Lower leg skin (tissue), 4 donors: ENCODE data around the gene NR1H4. TPM values are rescaled to one million over a fixed set of nuclear protein-coding genes. Genes with fewer than 3 reads are reported as not detected.

ENCODE experiments used
- DNase-seq, 2 donors: peaks; one replicate each; pipeline ENCODE4 v3.0.0-alpha.2; 2019; ENCODE audit warnings: low spot score in 2 of 2
- H3K4me3 ChIP-seq: fragments of 200-600 bp; sonication (generic); 2 replicates; pipeline ENCODE4 v1.5.1; 2017; ENCODE audit warnings: mild to moderate bottlenecking, low read depth; ENCODE audit not compliant: poor library complexity, severe bottlenecking
- POLR2A ChIP-seq, 2 donors: fragments of 450-650 bp; IDR thresholded peaks; one replicate each; pipeline ENCODE4 v1.6.1; 2016 to 2017; ENCODE audit warnings: antibody characterized with exemption in 2 of 2, mild to moderate bottlenecking in 1 of 2, moderate library complexity in 1 of 2
- WGBS, 2 donors: methylation state at CpG; one replicate each; pipeline ENCODE4 v1.1.5; 2018; 5-methylcytosine and 5-hydroxymethylcytosine counted together
- intact Hi-C: fragments of 100-400 bp; cut with DNase I; formaldehyde crosslinking; loops from one replicate; pipeline ENCODE4 v1.15.0; 2023; ENCODE audit warnings: low total_unique reads
- total RNA-seq, 4 donors: library from RNA; depleted of rRNA; stranded (reverse); fragments of >200 nt; gene quantifications; one replicate each; pipeline ENCODE4 v1.1.0, GENCODE V29; 2016
- TF ChIP-seq, protein P1 (sequence below), 3 donors: fragments of 450-650 bp; IDR thresholded peaks; one replicate each; pipeline ENCODE4 v1.5.1; 2016; ENCODE audit warnings: antibody characterized with exemption in 3 of 3, mild to moderate bottlenecking in 3 of 3, moderate library complexity in 2 of 3

NR1H4 gene
- total RNA-seq, 4 donors from 2014 or later, result not detected

DNA sequence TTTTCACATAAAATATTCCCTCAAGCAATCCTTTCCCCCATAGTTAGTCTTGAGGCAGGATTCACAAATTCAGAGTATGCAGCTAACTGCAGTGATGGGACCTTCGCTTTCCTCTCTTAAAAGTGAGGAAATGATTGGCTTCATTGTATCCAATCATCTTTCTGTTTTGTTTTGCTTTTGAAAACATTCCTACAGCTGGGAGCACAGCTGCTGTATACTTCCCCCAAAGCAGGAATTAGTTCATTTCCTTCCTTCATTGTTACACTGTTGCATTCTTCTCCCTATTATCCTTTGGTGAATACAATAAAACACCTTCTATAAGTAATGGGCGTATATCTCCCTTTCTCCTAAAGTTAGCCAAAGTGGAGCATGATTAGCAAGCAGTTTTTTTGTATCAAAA lies 90.4 kb downstream of the NR1H4 start:
- 38 to 43% methylated on average over 2 of the region's 2 CpGs for WGBS, 2 donors
- intact Hi-C loops, result loop anchor here (5.0 to 10.0 kb wide), 2 partner anchors 218 to 429 kb away; no protein-coding TSS in a partner anchor
- H3K4me3 ChIP-seq, result no peak overlapping the region
- TF ChIP-seq, protein P1, sequence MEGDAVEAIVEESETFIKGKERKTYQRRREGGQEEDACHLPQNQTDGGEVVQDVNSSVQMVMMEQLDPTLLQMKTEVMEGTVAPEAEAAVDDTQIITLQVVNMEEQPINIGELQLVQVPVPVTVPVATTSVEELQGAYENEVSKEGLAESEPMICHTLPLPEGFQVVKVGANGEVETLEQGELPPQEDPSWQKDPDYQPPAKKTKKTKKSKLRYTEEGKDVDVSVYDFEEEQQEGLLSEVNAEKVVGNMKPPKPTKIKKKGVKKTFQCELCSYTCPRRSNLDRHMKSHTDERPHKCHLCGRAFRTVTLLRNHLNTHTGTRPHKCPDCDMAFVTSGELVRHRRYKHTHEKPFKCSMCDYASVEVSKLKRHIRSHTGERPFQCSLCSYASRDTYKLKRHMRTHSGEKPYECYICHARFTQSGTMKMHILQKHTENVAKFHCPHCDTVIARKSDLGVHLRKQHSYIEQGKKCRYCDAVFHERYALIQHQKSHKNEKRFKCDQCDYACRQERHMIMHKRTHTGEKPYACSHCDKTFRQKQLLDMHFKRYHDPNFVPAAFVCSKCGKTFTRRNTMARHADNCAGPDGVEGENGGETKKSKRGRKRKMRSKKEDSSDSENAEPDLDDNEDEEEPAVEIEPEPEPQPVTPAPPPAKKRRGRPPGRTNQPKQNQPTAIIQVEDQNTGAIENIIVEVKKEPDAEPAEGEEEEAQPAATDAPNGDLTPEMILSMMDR (IDR thresholded peaks at IDR 0.05), result no peak
- TF ChIP-seq POLR2A (IDR thresholded peaks at IDR 0.05), result no peak
- DNase-seq, result no peak

DNA sequence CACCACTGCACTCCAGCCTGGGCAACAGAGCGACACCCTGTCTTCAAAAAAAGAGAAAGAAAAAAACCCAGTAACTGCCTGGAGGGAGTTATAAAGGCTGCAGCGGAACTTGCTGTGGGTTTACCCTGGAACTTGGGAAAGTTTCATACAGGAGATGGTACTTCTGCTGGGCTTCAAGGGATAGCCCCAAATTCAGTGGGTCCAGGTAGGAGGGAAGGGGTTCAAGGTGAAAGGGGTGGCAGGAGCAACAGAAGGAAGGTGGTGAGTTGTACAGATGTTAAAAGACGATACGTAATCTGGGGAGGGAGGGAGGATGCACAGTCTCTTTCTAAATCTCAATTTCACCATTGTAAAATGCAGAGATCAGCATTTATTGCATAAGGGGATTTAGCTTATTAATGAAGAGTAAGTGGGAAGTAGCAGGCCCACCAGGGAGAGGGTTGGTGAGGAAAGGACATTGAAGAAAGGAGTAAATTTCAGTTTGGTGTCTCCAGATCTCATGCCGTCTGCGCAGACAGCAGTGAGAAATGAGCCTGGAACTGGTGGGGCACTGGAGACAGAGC lies 91.3 kb downstream of the NR1H4 start:
- no peak overlapping the region for H3K4me3 ChIP-seq
- 83 to 87% methylated on average over 6 of the region's 6 CpGs for WGBS, 2 donors
- no peak for DNase-seq
- intact Hi-C loops, result loop anchor here (5.0 to 10.0 kb wide), 2 partner anchors 217 to 430 kb away; no protein-coding TSS in a partner anchor
- TF ChIP-seq, protein P1 (IDR thresholded peaks at IDR 0.05), result no peak
- TF ChIP-seq POLR2A (IDR thresholded peaks at IDR 0.05), result no peak

DNA sequence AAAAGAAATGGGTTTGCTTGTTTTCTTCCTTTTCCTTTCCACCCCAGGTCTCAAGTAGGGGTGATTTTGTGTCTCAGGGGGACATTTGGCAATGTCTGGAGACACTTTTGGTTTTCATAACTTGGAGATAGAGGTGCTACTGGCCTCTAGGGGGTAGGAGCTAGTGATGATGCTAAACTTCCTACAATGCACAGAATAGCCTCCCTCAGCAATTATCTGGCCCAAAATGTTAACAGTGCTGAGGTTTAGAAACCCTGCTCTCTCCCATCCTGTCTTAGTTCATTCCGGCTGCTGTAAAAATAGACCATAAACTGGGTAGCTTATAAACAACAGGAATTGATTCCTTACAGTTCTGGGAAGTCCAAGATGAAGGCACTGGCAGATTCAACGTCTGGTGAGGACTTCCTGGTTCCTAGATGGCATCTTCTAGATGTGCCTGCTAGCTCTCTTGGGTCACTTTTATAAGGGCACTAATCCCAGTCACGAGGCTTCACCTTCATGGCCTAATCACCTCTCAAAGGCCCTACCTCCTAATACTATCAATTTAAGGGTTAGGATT lies 92.4 kb downstream of the NR1H4 start:
- WGBS, 2 donors, result 69 to 73% methylated on average over 3 of the region's 3 CpGs
- no peak for DNase-seq
- TF ChIP-seq POLR2A (IDR thresholded peaks at IDR 0.05), result no peak
- TF ChIP-seq, protein P1 (IDR thresholded peaks at IDR 0.05), result no peak

DNA sequence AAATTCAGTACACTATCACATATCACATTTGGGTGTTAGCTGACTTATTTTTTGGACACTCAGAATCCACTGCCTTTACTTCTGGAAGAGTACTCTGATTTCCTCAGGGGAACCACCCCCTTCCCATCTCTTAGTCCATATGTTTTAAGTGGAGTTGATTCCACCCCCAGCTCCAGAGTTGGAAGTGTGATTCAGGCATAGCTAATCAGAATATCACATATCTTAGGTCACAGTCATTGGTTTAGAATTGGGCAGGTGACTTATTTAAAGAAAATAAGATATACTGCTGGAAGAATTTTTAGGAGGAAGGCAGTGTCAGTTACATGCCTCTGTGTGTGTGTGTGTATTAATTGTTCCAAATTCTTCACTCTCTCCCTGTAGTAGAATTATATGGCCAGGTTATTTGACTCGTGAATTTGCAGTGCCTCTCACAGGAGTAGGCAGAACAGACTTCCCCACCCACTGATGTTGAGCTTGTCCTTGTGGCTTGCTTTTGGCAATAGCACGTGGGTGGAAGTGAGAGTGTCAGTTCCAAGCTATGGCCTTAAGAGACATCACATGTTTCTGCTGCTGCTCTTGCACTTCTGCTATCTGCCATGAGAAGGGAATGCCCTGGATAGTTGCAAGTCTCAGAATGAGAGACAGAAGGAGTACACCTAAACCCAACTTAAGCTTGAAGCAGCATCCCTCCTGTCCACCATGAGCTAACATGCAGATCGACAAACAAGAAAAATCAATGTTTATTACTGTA lies 93.4 kb downstream of the NR1H4 start:
- no peak overlapping the region for H3K4me3 ChIP-seq
- intact Hi-C loops, result loop anchor here (10.0 kb wide), 1 partner anchor 432 kb away; no protein-coding TSS in a partner anchor
- DNase-seq, result peak in 1 of 2 donors; percentile 41
- whole genome bisulfite sequencing, 2 donors, result 32 to 34% methylated on average over 3 of the region's 3 CpGs
- no peak for TF ChIP-seq POLR2A (IDR thresholded peaks at IDR 0.05)
- TF ChIP-seq, protein P1 (IDR thresholded peaks at IDR 0.05), result no peak

More for the DNA sequence above, 92.4 kb downstream of the NR1H4 start:
- H3K4me3 ChIP-seq, result no peak overlapping the region
- intact Hi-C loops, result loop anchor here (10.0 kb wide), 1 partner anchor 431 kb away; no protein-coding TSS in a partner anchor

DNA sequence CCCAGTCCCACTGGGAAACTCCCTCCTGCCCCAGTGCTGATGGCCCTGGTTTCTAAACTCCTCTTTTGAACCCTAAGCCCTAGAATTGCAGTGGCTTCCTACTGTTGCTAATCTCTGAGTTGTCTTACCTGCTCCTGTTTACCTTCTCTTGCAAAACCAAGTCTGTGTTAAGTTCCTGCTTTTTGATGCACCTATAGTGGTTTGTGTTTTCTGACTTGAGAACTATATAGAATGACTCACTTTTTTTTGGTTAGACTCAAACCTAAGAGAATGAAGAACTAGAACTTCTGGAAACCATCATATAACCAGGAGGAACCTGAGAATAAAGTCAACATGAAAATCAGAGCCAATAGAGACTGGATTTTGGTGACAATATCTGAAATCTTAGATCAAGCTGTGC lies 94.3 kb downstream of the NR1H4 start:
- no peak for TF ChIP-seq POLR2A (IDR thresholded peaks at IDR 0.05)
- TF ChIP-seq, protein P1 (IDR thresholded peaks at IDR 0.05), result no peak
- DNase-seq, result no peak
- intact Hi-C loops, result loop anchor here (10.0 kb wide), 1 partner anchor 433 kb away; no protein-coding TSS in a partner anchor
- H3K4me3 ChIP-seq, result no peak overlapping the region
